Transverse colon (tissue), 4 donors: ENCODE measurements around the gene RMDN3. TPM values are rescaled to one million over a fixed set of nuclear protein-coding genes. Genes with fewer than 3 reads are reported as not detected.

Experiments used
- DNase-seq: peaks from one replicate; pipeline ENCODE4 v3.0.0-alpha.2; 2019
- H3K27ac ChIP-seq, 4 donors: fragments of 200-600 bp; sonication (generic); 2 replicates each; pipeline ENCODE4 v1.5.1; 2016 to 2018; ENCODE audit warnings: inconsistent platforms in 4 of 4
- H3K27me3 ChIP-seq: fragments of 200-600 bp; sonication (generic); 2 replicates; pipeline ENCODE4 v1.5.1; 2017; ENCODE audit warnings: inconsistent platforms
- H3K36me3 ChIP-seq, 4 donors: fragments of 200-600 bp; sonication (generic); 2 replicates each; pipeline ENCODE4 v1.5.1; 2017 to 2019; ENCODE audit warnings: inconsistent platforms in 4 of 4
- H3K4me1 ChIP-seq, 4 donors: fragments of 200-600 bp; sonication (generic); 2 replicates each; pipeline ENCODE4 v1.5.1; 2017 to 2020; ENCODE audit warnings: inconsistent platforms in 4 of 4
- H3K4me3 ChIP-seq, 4 donors: fragments of 200-600 bp; sonication (generic); 1 replicate in 1 of 4; 2 replicates in 3 of 4; pipeline versions ENCODE4 v1.5.1 to v1.6.1; 2017 to 2019; ENCODE audit warnings: inconsistent platforms in 4 of 4
- H3K9me3 ChIP-seq, 2 donors: fragments of 200-600 bp; sonication (generic); 2 replicates each; pipeline ENCODE4 v1.5.1; 2017 to 2019; ENCODE audit warnings: inconsistent platforms in 2 of 2
- CTCF ChIP-seq, 5 experiments: fragments of 200-600 bp in 3 of 5; fragments of 450-650 bp in 2 of 5; sonication (generic) in 3 of 5; IDR thresholded peaks; 1 replicate in 2 of 5; 2 replicates in 3 of 5; pipeline ENCODE4 v1.5.1; 2016 to 2017; ENCODE audit warnings: antibody characterized with exemption in 5 of 5, inconsistent platforms in 3 of 5, mild to moderate bottlenecking in 2 of 5, moderate library complexity in 1 of 5
- EP300 ChIP-seq: sonication (generic); formaldehyde crosslinking; IDR thresholded peaks from one replicate; pipeline ENCODE4 v1.6.1; 2017; ENCODE audit warnings: antibody characterized with exemption, low read depth
- POLR2A ChIP-seq: fragments of 450-650 bp; IDR thresholded peaks from one replicate; pipeline ENCODE4 v1.6.1; 2016; ENCODE audit warnings: antibody characterized with exemption, mild to moderate bottlenecking, moderate library complexity
- POLR2AphosphoS5 ChIP-seq, 3 donors: sonication (generic); formaldehyde crosslinking; IDR thresholded peaks; one replicate each; pipeline ENCODE4 v1.6.1; 2016; ENCODE audit warnings: antibody characterized with exemption in 3 of 3
- WGBS, 2 donors: methylation state at CpG; one replicate each; pipeline ENCODE4 v1.1.5; 2018; ENCODE audit warnings: low coverage in 1 of 2; 5-methylcytosine and 5-hydroxymethylcytosine counted together
- in situ Hi-C, 4 donors: fragments of 200-750 bp; cut with MboI; loops; one replicate each; pipeline versions ENCODE4 v1.15.0 to v1.15.1; 2017; ENCODE audit warnings: low sequenced_read_pairs in 3 of 4, low pct_ligation_motif_present in 1 of 4, low pct_unique_long_range_greater_than_20kb in 1 of 4
- intact Hi-C: fragments of 100-400 bp; cut with DNase I; formaldehyde crosslinking; loops from one replicate; pipeline ENCODE4 v1.15.1; 2023; ENCODE audit warnings: low total_unique reads
- total RNA-seq, 4 donors: library from RNA; depleted of rRNA; stranded (reverse); fragments of >200 nt; gene quantifications; one replicate each; pipeline ENCODE4 v1.1.0, GENCODE V29; 2016

Gene RMDN3
- total RNA-seq, 4 donors from 2014 or later: 16.5 to 131 (median 32.7) TPM

GRCh38 chr15:40722934-40723333, 32.1 kb downstream of the RMDN3 start:
- in situ Hi-C loops (no loop called here), intact Hi-C loops (no loop called here)
- DNase-seq: no peak
- TF ChIP-seq EP300 (no peak), CTCF (IDR thresholded peaks at IDR 0.05) (no peak), POLR2AphosphoS5 (IDR thresholded peaks at IDR 0.05) (no peak), POLR2A (no peak)
- no peak overlapping the region for H3K27ac ChIP-seq
- H3K4me1 ChIP-seq: no peaks in the 10 kb centered on the region
- H3K9me3 ChIP-seq: no peaks in the 10 kb centered on the region
- no peaks in the 10 kb centered on the region for H3K36me3 ChIP-seq
- 74 to 76% methylated on average over 2 of the region's 2 CpGs for WGBS, 2 donors
- no peak overlapping the region for H3K4me3 ChIP-seq
- no peaks in the 10 kb centered on the region for H3K27me3 ChIP-seq

GRCh38 chr15:40722354-40722753, 32.7 kb downstream of the RMDN3 start:
- Histone ChIP-seq H3K9me3 (no peaks in the 10 kb centered on the region), H3K4me3 (no peak overlapping the region), H3K27me3 (no peaks in the 10 kb centered on the region), H3K36me3 (no peaks in the 10 kb centered on the region), H3K4me1 (no peaks in the 10 kb centered on the region), H3K27ac (no peak overlapping the region)
- TF ChIP-seq POLR2AphosphoS5 (IDR thresholded peaks at IDR 0.05): no peak
- no peak for TF ChIP-seq EP300
- no peak for TF ChIP-seq CTCF (IDR thresholded peaks at IDR 0.05)
- WGBS, 2 donors: 89 to 91% methylated on average over 3 to 4 of the region's 4 CpGs
- no peak for DNase-seq
- in situ Hi-C loops (no loop called here), intact Hi-C loops (no loop called here)

- 86% methylated on average over 1 of the region's 1 CpG; no CpG with 5 or more reads in 1 of the 2 donors for WGBS, 2 donors
- TF ChIP-seq POLR2A (no peak), EP300 (no peak)
These were observed 33.4 kb downstream of the RMDN3 start for GRCh38 chr15:40721701-40722100.

GRCh38 chr15:40716165-40716564, 38.9 kb downstream of the RMDN3 start:
- no peak overlapping the region for H3K4me3 ChIP-seq
- in situ Hi-C loops (no loop called here), intact Hi-C loops (no loop called here)
- no peak for DNase-seq
- no peaks in the 10 kb centered on the region for H3K27me3 ChIP-seq
- no peaks in the 10 kb centered on the region for H3K4me1 ChIP-seq
- TF ChIP-seq POLR2AphosphoS5 (IDR thresholded peaks at IDR 0.05): no peak
- TF ChIP-seq POLR2A: no peak
- no peak for TF ChIP-seq EP300
- no peak for TF ChIP-seq CTCF (IDR thresholded peaks at IDR 0.05)
- 75 to 84% methylated on average over 3 to 6 of the region's 6 CpGs for WGBS, 2 donors
- H3K27ac ChIP-seq: no peak overlapping the region
- no peaks in the 10 kb centered on the region for H3K36me3 ChIP-seq
- H3K9me3 ChIP-seq: no peaks in the 10 kb centered on the region

More at GRCh38 chr15:40721701-40722100, 33.4 kb downstream of the RMDN3 start:
- DNase-seq: no peak
- intact Hi-C loops: no loop called here
- Histone ChIP-seq H3K9me3 (no peaks in the 10 kb centered on the region), H3K4me1 (no peaks in the 10 kb centered on the region), H3K27ac (no peak overlapping the region), H3K4me3 (no peak overlapping the region), H3K36me3 (no peaks in the 10 kb centered on the region), H3K27me3 (no peaks in the 10 kb centered on the region)
- in situ Hi-C loops: no loop called here

- Histone ChIP-seq H3K4me1 (no peaks in the 10 kb centered on the region), H3K27me3 (no peaks in the 10 kb centered on the region), H3K9me3 (no peaks in the 10 kb centered on the region), H3K4me3 (no peak overlapping the region), H3K27ac (no peak overlapping the region), H3K36me3 (no peaks in the 10 kb centered on the region)
- 49 to 92% methylated on average over 2 of the region's 2 CpGs for WGBS, 2 donors
- intact Hi-C loops: no loop called here
- in situ Hi-C loops: no loop called here
- TF ChIP-seq POLR2A (no peak), EP300 (no peak), POLR2AphosphoS5 (IDR thresholded peaks at IDR 0.05) (no peak), CTCF (IDR thresholded peaks at IDR 0.05) (no peak)
- DNase-seq: no peak
These were observed 40.9 kb downstream of the RMDN3 start for GRCh38 chr15:40714144-40714543.
